Measurements from ENCODE around the gene NDUFC1. TPM values are rescaled to one million over a fixed set of nuclear protein-coding genes. Genes with fewer than 3 reads are reported as not detected.

The NDUFC1 gene
- total RNA-seq, 1 experiment from 2014 or later: 38.6 TPM

- intact Hi-C loops (cut with micrococcal nuclease; ENCODE audit: unreplicated experiment): no loop called here
- Mint-ChIP-seq H3K9me3 (ENCODE audit: low read depth, unreplicated experiment) (no peaks in the 10 kb centered on the region), H3K36me3 (ENCODE audit: insufficient read depth, unreplicated experiment) (peaks cover 7% of the 10 kb centered on the region), H3K4me1 (ENCODE audit: low read depth, unreplicated experiment) (no peaks in the 10 kb centered on the region), H3K4me3 (ENCODE audit: low read depth, unreplicated experiment) (no peak overlapping the region), H3K27me3 (ENCODE audit: unreplicated experiment) (peaks cover 12% of the 10 kb centered on the region), H3K27ac (ENCODE audit: unreplicated experiment) (no peak overlapping the region)
- CTCF ChIA-PET: no interaction called here
- no peak for DNase-seq
- TF ChIP-seq CTCF (IDR thresholded peaks at IDR 0.05; ENCODE audit: unreplicated experiment): no peak
- BruUV-seq (replicated peaks): no TSS peak
Observed at GRCh38 chr4:139278485-139278884, 23.8 kb downstream of the NDUFC1 start.

DNA sequence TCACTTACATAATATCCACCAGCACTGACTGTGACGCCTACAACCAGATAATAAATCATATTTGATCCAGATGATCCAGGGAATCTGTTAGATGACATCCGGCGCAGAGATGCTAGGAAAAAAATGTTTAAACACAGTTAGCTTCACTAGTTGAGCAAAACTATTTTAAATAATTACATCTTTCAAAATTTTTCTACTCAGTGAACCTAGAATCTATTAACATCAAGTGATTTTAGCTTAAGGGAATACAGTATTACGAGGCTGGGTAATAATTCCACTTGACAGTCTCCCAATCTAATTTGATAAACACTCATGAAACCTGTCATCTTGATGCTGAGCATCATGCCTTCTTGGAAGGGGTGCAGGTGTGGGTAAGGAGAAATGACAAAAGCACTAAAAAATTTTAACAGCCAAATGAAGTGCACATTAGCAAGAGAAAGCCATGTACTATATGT is 27.0 kb downstream of the NDUFC1 start:
- peaks cover 12% of the 10 kb centered on the region for H3K27me3 Mint-ChIP-seq (ENCODE audit: unreplicated experiment)
- H3K27ac Mint-ChIP-seq (ENCODE audit: unreplicated experiment): no peak overlapping the region
- CTCF ChIA-PET: no interaction called here
- H3K4me1 Mint-ChIP-seq (ENCODE audit: low read depth, unreplicated experiment): no peaks in the 10 kb centered on the region
- TF ChIP-seq CTCF (IDR thresholded peaks at IDR 0.05; ENCODE audit: unreplicated experiment): no peak
- intact Hi-C loops (cut with micrococcal nuclease; ENCODE audit: unreplicated experiment): no loop called here
- H3K9me3 Mint-ChIP-seq (ENCODE audit: low read depth, unreplicated experiment): no peaks in the 10 kb centered on the region
- peaks cover 6% of the 10 kb centered on the region for H3K36me3 Mint-ChIP-seq (ENCODE audit: insufficient read depth, unreplicated experiment)
- DNase-seq: no peak
- H3K4me3 Mint-ChIP-seq (ENCODE audit: low read depth, unreplicated experiment): no peak overlapping the region
- BruUV-seq (replicated peaks): no TSS peak

DNA sequence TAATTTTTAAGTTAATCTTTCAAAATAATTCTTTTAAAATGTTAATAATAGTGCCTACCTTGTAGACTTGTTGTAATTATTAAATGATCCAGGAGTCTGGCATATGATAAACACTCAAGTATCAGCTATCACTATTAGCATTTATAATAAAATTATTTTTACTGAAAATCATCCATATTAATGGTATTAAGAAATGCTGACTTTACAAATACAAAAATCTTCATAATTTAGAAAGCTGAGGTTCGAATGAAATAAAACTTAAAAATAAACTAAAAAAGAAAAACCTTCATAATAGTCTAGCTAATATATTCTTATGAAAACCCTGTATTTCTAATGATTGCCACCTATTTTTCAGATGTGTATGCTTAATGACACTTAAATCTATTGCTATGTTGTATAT is 27.5 kb downstream of the NDUFC1 start:
- intact Hi-C loops (cut with micrococcal nuclease; ENCODE audit: unreplicated experiment): no loop called here
- H3K27ac Mint-ChIP-seq (ENCODE audit: unreplicated experiment): no peak overlapping the region
- no peaks in the 10 kb centered on the region for H3K4me1 Mint-ChIP-seq (ENCODE audit: low read depth, unreplicated experiment)
- peaks cover 12% of the 10 kb centered on the region for H3K27me3 Mint-ChIP-seq (ENCODE audit: unreplicated experiment)
- CTCF ChIA-PET: no interaction called here
- H3K9me3 Mint-ChIP-seq (ENCODE audit: low read depth, unreplicated experiment): no peaks in the 10 kb centered on the region
- no TSS peak for BruUV-seq (replicated peaks)
- no peak for TF ChIP-seq CTCF (IDR thresholded peaks at IDR 0.05; ENCODE audit: unreplicated experiment)
- no peak for DNase-seq
- no peak overlapping the region for H3K4me3 Mint-ChIP-seq (ENCODE audit: low read depth, unreplicated experiment)
- H3K36me3 Mint-ChIP-seq (ENCODE audit: insufficient read depth, unreplicated experiment): peaks cover under 1% of the 10 kb centered on the region

GRCh38 chr4:139273835-139274234 is 28.4 kb downstream of the NDUFC1 start:
- Mint-ChIP-seq H3K4me1 (ENCODE audit: low read depth, unreplicated experiment) (no peaks in the 10 kb centered on the region), H3K27me3 (ENCODE audit: unreplicated experiment) (peaks cover 2% of the 10 kb centered on the region), H3K9me3 (ENCODE audit: low read depth, unreplicated experiment) (no peaks in the 10 kb centered on the region), H3K27ac (ENCODE audit: unreplicated experiment) (no peak overlapping the region), H3K4me3 (ENCODE audit: low read depth, unreplicated experiment) (no peak overlapping the region), H3K36me3 (ENCODE audit: insufficient read depth, unreplicated experiment) (no peaks in the 10 kb centered on the region)
- CTCF ChIA-PET: no interaction called here
- TF ChIP-seq CTCF (IDR thresholded peaks at IDR 0.05; ENCODE audit: unreplicated experiment): no peak
- BruUV-seq (replicated peaks): no TSS peak
- intact Hi-C loops (cut with micrococcal nuclease; ENCODE audit: unreplicated experiment): no loop called here
- DNase-seq: no peak
